K562 (cell line): ENCODE results near the gene GMIP. TPM values are rescaled to one million over a fixed set of nuclear protein-coding genes. Genes with fewer than 3 reads are reported as not detected.
A peak's percentile ranks its signal among the peaks of the same experiment; 100 is the strongest.

Experiments used
- BHLHE40 ChIP-seq: IDR thresholded peaks from 2 replicates; pipeline ENCODE4 v1.6.1; 2011; ENCODE audit warnings: low read length, improper control_type of control experiment
- CSDE1 ChIP-seq, 2 experiments: fragments of 450-650 bp; IDR thresholded peaks; 2 replicates each; pipeline ENCODE4 v1.6.1; 2016; ENCODE audit warnings: mild to moderate bottlenecking in 1 of 2
- MTA3 ChIP-seq: fragments of 450-650 bp; formaldehyde crosslinking; IDR thresholded peaks from 2 replicates; pipeline ENCODE4 v1.6.1; 2017; ENCODE audit warnings: mild to moderate bottlenecking, borderline replicate concordance
- MYBL2 ChIP-seq, 2 experiments: fragments of 450-650 bp in 1 of 2; sonication (generic) in 1 of 2; formaldehyde crosslinking in 1 of 2; IDR thresholded peaks; 2 replicates each; pipeline versions ENCODE4 v1.6.1 to v1.8.1; 2017 to 2022; ENCODE audit warnings: borderline replicate concordance in 1 of 2, inconsistent platforms in 1 of 2, low read depth in 1 of 2, mild to moderate bottlenecking in 1 of 2, missing genetic modification reagents in 1 of 2, moderate library complexity in 1 of 2
- MYC ChIP-seq, 2 experiments: fragments of 250-450 bp in 1 of 2; sonication (Bioruptor Pico) in 1 of 2; IDR thresholded peaks; 2 replicates each; pipeline versions ENCODE4 v1.5.1 to v1.6.1; 2012 to 2021; ENCODE audit warnings: low read depth in 2 of 2, borderline replicate concordance in 1 of 2, improper control_type of control experiment in 1 of 2, low read length in 1 of 2, mild to moderate bottlenecking in 1 of 2, moderate library complexity in 1 of 2
- RFX5 ChIP-seq: IDR thresholded peaks from 2 replicates; pipeline ENCODE4 v1.6.1; 2011; ENCODE audit warnings: low read depth, mild to moderate bottlenecking, improper control_type of control experiment, low read length
- RUNX1 ChIP-seq: sonication (generic); IDR thresholded peaks from 2 replicates; pipeline ENCODE4 v1.6.1; 2016; ENCODE audit warnings: antibody characterized with exemption, low read depth
- USF1 ChIP-seq: sonication (generic); formaldehyde crosslinking; IDR thresholded peaks from 2 replicates; pipeline ENCODE4 v1.9.0; 2022; ENCODE audit warnings: mild to moderate bottlenecking, missing genetic modification reagents
- ZFX ChIP-seq: sonication (generic); formaldehyde crosslinking; IDR thresholded peaks from 2 replicates; pipeline ENCODE4 v1.8.0; 2022; ENCODE audit warnings: mild to moderate bottlenecking, missing genetic modification reagents, moderate library complexity
- polyA plus RNA-seq, 8 experiments: library from polyadenylated mRNA; depleted of rRNA in 4 of 8; stranded (reverse) in 5 of 8; unstranded in 3 of 8; fragments of >200 nt; fragmentation: Nextera tagmentation in 2 of 8; fragmentation: Illumina TruSeq in 1 of 8; extraction: Ambion mirVana in 2 of 8; extraction: Trizol in 1 of 8; gene quantifications; 2 replicates each; pipeline versions ENCODE4 v1.2.1 to v1.2.3, GENCODE V29; 2011 to 2014; ENCODE audit warnings: inconsistent platforms in 1 of 8, missing spikeins in 1 of 8
- total RNA-seq, 7 experiments: library from RNA; depleted of rRNA in 6 of 7; stranded (reverse); fragments of >200 nt in 6 of 7; fragmentation: Illumina TruSeq in 2 of 7; extraction: Trizol in 2 of 7; gene quantifications; 2 replicates each; pipeline versions ENCODE4 v1.2.1 to v1.2.3, GENCODE V29; 2011 to 2021; ENCODE audit warnings: low replicate concordance in 1 of 7
- TF ChIP-seq, protein P1 (sequence below): sonication (generic); formaldehyde crosslinking; IDR thresholded peaks from 2 replicates; pipeline ENCODE4 v1.8.0; 2022; ENCODE audit warnings: mild to moderate bottlenecking, missing genetic modification reagents
- TF ChIP-seq, protein P2 (sequence below), 2 experiments: fragments of 450-650 bp in 1 of 2; sonication (generic) in 1 of 2; formaldehyde crosslinking in 1 of 2; IDR thresholded peaks in 1 of 2; conservative IDR thresholded peaks in 1 of 2; 2 replicates each; pipeline versions ENCODE4 v1.6.1 to v1.8.1; 2016 to 2023; ENCODE audit warnings: mild to moderate bottlenecking in 2 of 2, moderate library complexity in 2 of 2, inconsistent platforms in 1 of 2, missing genetic modification reagents in 1 of 2
- TF ChIP-seq, protein P3 (sequence below): sonication (generic); formaldehyde crosslinking; IDR thresholded peaks from 2 replicates; pipeline ENCODE4 v1.4.0; 2020; ENCODE audit warnings: mild to moderate bottlenecking, missing genetic modification reagents
- TF ChIP-seq, protein P4 (sequence below): sonication (generic); formaldehyde crosslinking; IDR thresholded peaks from 2 replicates; pipeline ENCODE4 v1.8.0; 2022; ENCODE audit warnings: missing genetic modification reagents, mild to moderate bottlenecking, borderline replicate concordance

The GMIP gene
- total and polyA plus RNA-seq, 9 of the 15 experiments (the other 6 are each of a cell fraction or from before 2014, with no cell fraction given): 0.14 to 15.8 (median 3.2) TPM

GRCh38 chr19:19663256-19664120, 20.0 kb upstream of the GMIP start, which contains the start of gene ATP13A1 (continued):
- TF ChIP-seq, protein P1, sequence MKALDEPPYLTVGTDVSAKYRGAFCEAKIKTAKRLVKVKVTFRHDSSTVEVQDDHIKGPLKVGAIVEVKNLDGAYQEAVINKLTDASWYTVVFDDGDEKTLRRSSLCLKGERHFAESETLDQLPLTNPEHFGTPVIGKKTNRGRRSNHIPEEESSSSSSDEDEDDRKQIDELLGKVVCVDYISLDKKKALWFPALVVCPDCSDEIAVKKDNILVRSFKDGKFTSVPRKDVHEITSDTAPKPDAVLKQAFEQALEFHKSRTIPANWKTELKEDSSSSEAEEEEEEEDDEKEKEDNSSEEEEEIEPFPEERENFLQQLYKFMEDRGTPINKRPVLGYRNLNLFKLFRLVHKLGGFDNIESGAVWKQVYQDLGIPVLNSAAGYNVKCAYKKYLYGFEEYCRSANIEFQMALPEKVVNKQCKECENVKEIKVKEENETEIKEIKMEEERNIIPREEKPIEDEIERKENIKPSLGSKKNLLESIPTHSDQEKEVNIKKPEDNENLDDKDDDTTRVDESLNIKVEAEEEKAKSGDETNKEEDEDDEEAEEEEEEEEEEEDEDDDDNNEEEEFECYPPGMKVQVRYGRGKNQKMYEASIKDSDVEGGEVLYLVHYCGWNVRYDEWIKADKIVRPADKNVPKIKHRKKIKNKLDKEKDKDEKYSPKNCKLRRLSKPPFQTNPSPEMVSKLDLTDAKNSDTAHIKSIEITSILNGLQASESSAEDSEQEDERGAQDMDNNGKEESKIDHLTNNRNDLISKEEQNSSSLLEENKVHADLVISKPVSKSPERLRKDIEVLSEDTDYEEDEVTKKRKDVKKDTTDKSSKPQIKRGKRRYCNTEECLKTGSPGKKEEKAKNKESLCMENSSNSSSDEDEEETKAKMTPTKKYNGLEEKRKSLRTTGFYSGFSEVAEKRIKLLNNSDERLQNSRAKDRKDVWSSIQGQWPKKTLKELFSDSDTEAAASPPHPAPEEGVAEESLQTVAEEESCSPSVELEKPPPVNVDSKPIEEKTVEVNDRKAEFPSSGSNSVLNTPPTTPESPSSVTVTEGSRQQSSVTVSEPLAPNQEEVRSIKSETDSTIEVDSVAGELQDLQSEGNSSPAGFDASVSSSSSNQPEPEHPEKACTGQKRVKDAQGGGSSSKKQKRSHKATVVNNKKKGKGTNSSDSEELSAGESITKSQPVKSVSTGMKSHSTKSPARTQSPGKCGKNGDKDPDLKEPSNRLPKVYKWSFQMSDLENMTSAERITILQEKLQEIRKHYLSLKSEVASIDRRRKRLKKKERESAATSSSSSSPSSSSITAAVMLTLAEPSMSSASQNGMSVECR (CRISPR knock-in tag): peak; percentile 70
- TF ChIP-seq RFX5 (no peak), MYC (IDR thresholded peaks at IDR 0.05; ENCODE audit: low read depth, low read length) (peak; percentile 56), MYC (CRISPR knock-in tag; IDR thresholded peaks at IDR 0.05; ENCODE audit: borderline replicate concordance, low read depth) (no peak; the same call in 1 of the 2 replicates), RUNX1 (no peak), MYBL2 (IDR thresholded peaks at IDR 0.05; ENCODE audit: low read depth) (no peak), MYBL2 (CRISPR knock-in tag; IDR thresholded peaks at IDR 0.05; ENCODE audit: borderline replicate concordance) (no peak), BHLHE40 (no peak), ZFX (CRISPR knock-in tag) (peak; percentile 68), MTA3 (peak; percentile 60; the same call in 1 of the 2 replicates), CSDE1 (IDR thresholded peaks at IDR 0.05) (peak in 1 of 2 experiments; percentile 93; a peak in 2 of 4 replicates), USF1 (CRISPR knock-in tag) (no peak)
- TF ChIP-seq, protein P2, sequence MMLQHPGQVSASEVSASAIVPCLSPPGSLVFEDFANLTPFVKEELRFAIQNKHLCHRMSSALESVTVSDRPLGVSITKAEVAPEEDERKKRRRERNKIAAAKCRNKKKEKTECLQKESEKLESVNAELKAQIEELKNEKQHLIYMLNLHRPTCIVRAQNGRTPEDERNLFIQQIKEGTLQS (IDR thresholded peaks at IDR 0.05): no peak
- TF ChIP-seq, protein P2 (CRISPR knock-in tag; conservative IDR thresholded peaks at IDR 0.05): 0 out of 2 replicates have a peak, but pooled peaks have one; percentile 56
- TF ChIP-seq, protein P3, sequence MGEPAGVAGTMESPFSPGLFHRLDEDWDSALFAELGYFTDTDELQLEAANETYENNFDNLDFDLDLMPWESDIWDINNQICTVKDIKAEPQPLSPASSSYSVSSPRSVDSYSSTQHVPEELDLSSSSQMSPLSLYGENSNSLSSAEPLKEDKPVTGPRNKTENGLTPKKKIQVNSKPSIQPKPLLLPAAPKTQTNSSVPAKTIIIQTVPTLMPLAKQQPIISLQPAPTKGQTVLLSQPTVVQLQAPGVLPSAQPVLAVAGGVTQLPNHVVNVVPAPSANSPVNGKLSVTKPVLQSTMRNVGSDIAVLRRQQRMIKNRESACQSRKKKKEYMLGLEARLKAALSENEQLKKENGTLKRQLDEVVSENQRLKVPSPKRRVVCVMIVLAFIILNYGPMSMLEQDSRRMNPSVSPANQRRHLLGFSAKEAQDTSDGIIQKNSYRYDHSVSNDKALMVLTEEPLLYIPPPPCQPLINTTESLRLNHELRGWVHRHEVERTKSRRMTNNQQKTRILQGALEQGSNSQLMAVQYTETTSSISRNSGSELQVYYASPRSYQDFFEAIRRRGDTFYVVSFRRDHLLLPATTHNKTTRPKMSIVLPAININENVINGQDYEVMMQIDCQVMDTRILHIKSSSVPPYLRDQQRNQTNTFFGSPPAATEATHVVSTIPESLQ (CRISPR knock-in tag): no peak
- TF ChIP-seq, protein P4, sequence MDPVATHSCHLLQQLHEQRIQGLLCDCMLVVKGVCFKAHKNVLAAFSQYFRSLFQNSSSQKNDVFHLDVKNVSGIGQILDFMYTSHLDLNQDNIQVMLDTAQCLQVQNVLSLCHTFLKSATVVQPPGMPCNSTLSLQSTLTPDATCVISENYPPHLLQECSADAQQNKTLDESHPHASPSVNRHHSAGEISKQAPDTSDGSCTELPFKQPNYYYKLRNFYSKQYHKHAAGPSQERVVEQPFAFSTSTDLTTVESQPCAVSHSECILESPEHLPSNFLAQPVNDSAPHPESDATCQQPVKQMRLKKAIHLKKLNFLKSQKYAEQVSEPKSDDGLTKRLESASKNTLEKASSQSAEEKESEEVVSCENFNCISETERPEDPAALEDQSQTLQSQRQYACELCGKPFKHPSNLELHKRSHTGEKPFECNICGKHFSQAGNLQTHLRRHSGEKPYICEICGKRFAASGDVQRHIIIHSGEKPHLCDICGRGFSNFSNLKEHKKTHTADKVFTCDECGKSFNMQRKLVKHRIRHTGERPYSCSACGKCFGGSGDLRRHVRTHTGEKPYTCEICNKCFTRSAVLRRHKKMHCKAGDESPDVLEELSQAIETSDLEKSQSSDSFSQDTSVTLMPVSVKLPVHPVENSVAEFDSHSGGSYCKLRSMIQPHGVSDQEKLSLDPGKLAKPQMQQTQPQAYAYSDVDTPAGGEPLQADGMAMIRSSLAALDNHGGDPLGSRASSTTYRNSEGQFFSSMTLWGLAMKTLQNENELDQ (CRISPR knock-in tag): no peak
